GM18508 (cell line): ENCODE data around the gene GALR1.

Source experiments
- ATAC-seq: cut with Tn5 transposase; IDR thresholded peaks from one replicate; pipeline ENCODE4 v1.9.1; 2021; ENCODE audit warnings: moderate number of reproducible peaks; ENCODE audit not compliant: insufficient read depth, unreplicated experiment

Gene GALR1

DNA sequence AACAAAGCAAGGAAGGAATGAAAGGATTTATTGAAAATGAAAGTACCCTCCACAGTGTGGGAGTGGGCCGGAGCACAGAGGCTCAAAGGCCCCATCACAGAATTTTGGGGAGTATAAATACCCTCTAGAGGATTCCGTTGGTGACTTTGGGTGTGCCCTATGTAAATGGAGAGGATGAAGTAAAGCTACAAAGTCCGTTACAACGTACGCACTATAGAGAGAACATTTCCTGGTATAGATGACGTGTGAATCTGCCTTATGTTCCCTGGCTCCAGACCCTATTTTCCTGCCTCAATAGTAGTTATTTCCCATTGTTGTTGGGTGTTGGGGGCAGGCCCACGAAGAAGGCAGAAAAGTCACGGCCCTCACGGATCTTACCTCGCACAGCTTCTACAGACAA, 65.3 kb downstream of the GALR1 start:
- ATAC-seq: no peak

DNA sequence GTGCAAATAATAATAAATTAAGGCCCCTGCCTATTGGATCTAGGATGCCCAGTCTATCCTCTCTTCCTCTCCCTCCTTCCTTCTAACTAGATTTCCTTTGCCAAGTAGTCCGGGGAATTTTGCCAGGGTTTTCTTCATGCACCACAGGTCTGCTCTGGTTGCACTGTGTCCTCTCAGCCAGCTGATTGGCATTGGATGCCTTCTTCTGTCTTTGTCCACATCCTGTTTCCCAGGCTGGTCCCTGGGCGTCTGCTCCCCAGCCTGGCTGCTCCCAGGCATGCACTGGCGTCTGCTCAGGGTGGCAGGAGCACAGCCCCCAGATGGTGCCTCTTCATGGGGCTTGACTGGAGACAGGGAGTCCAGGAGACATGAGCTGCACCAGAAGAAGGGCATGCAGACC, 66.4 kb downstream of the GALR1 start:
- no peak for ATAC-seq

DNA sequence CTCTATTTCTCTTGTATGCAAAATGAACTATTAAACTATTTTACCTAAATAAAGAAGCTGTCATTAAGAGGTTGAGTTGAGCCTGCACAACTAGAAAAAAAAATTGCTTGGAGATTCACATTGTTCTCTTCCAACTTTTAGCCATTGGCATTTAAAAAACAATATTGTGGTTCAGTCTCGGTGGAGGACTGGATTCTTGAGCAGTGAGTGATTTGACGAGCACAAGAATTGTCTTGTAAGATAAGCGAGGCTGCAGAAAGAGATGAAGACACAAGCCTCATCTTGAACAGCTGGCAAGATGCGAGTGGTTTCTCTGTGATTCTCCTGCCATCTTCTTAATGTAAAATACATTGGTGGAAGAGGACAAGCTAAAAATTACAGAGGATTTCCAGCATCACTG, 67.0 kb downstream of the GALR1 start:
- no peak for ATAC-seq

DNA sequence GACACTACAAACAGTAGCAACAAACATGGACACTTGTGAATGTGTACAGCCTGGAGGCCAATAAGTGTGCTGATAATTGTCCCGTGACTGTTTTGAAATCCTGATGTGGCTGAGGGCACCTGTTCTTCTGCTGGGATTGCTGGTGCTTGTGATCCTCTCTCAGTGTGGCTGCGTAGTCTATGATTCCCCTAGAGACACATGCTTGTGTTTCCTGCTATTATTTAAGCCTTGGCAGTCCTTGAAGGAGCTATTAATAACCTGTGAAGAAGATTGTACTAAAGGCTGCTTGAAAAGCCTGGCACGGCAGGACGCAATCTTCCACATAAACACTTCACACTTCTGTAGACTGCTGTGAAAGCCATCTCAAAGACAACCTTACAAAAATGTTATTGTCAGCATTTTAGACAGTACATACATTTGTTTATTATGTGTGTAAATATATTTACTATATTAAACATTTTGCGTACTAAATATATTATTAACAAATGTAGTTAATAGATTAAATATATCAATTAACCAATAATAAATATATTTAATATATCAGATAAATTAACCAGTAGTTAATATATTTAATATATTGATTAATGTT, 71.4 kb downstream of the GALR1 start:
- no peak for ATAC-seq

DNA sequence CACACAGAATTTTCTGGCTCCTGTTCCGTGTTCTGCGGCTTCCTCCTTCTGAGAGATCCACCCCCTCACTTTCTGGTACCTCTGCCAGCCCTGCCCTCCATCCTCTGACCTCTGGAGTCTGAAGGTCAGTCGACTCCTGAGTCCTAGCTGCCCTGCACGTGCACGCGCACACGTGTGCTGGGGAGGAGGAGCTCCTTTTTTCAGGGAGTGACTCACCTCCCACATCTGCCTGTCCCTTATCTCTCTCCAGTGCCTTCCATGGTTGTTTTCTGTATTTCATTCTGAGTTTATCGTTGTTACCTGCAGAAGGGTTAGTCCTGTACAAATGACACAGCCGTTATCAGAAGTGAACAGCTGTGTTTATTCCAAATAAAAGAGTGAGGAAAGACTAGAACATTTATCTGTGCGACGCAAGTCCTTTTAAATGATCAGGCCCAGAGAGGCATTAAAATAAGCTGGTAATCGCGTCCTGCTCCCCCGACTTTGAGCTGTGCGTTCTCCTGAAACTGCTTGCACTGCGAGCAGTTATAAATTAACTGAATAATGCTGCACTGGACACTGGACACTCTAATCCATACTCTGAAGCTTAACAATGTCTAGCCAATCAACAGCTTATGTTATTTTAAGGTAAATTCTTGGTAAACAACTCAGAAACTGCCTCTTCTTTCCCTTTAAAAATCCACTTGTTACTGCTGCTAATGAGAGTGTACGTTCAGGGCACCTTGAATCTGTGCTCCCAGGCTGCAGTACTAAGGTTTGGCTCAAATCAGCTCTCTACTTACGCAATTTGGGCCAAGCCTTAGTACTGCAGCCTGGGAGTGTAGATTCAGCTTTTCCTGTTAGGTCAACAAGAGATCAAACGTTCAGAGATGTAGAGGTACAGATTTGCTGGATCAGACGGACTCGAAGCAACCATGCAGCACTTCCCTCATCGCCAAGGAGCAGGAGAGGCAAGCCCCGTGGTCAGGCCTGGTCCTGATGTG, 72.5 kb downstream of the GALR1 start:
- no peak for ATAC-seq

DNA sequence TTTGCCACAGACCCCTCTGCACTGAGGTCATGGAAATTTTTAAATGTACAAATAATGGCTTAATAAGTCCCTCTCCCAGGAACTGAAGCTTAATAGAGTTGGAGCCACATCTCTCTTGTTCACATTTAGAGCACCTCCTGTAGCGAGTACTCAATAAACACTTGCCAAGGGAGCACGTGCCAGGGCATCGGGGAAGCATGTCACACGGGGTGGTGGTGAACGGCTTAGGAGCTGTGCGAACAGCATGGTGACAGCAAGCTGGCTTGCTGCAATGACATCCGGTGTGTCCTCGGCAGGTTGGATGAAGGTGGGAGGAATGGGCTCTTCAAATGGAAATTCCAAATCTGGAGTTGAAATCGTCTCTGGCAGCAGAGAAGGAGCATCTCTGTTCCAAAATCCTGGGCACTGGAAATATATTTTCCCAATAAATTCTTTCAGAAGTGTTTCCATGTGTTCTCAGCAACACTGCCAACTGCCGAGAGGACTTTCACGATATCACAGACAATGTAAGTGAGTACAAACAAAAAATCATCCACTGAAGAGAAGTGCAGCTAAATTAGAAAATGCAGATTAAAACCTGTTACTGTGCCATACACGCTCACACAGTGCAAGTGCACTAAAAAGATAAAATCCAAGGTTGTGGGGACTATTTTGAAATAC, 74.1 kb downstream of the GALR1 start:
- no peak for ATAC-seq
